HCT116 (cell line): ENCODE results near the gene CCNA2. TPM values are rescaled to one million over a fixed set of nuclear protein-coding genes. Genes with fewer than 3 reads are reported as not detected.

Experiments used
- ATAC-seq: fragments of 200-7000 bp; cut with Tn5 transposase; 2 replicates; pipeline ENCODE4 v1.9.1; 2020; ENCODE audit warnings: mild to moderate bottlenecking, moderate library complexity
- BruUV-seq: library from RNA; stranded (reverse); fragments of 400-500 nt; replicated peaks from 2 replicates; lab custom pipeline; 2021; lab: Mats Ljungman, UMichigan
- CTCF ChIA-PET: fragments of 300-600 bp; sonication (Branson Sonifier 250); formaldehyde crosslinking; loops from one replicate; lab custom pipeline; 2021; ENCODE audit warnings: antibody characterized with exemption; lab: Charles Lee
- POLR2A ChIA-PET: fragments of 300-600, 350-600 bp; sonication (Branson Sonifier 250); formaldehyde crosslinking; loops from one replicate; lab custom pipeline; 2021; ENCODE audit warnings: antibody characterized with exemption; lab: Charles Lee
- RAD21 ChIA-PET, 2 experiments: fragments of 300-600 bp; sonication (Branson Sonifier 250); formaldehyde crosslinking; loops; one replicate each; lab custom pipeline; 2023; ENCODE audit warnings: low total read pairs in 2 of 2; ENCODE audit not compliant: uncharacterized antibody in 2 of 2, unreplicated experiment in 2 of 2, low non-redundant PET in 1 of 2; lab: Charles Lee
- DNase-seq: peaks from one replicate; pipeline ENCODE4 v3.0.0-alpha.2; 2010; ENCODE audit warnings: low read depth, low spot score
- H2AFZ ChIP-seq: fragments of 200-600 bp; shearing (Covaris generic), sonication (generic); 2 replicates; pipeline ENCODE4 v1.6.1; 2017; ENCODE audit warnings: low read depth, mixed run types, mixed read lengths, antibody characterized with exemption, low read length; ENCODE audit not compliant: poor library complexity, severe bottlenecking
- H3K27ac ChIP-seq: 2 replicates; pipeline ENCODE4 v1.5.1; 2012; ENCODE audit warnings: low read depth, low read length
- H3K27me3 ChIP-seq: fragments of 200-600 bp; sonication (generic); 2 replicates; pipeline ENCODE4 v1.6.1; 2016; ENCODE audit warnings: mixed run types, low read length, mixed read lengths; ENCODE audit not compliant: insufficient read depth
- H3K36me3 ChIP-seq, 2 experiments: fragments of 200-500 bp in 1 of 2; fragments of 200-600 bp in 1 of 2; sonication (Bioruptor generic) in 1 of 2; sonication (generic) in 1 of 2; 2 replicates each; pipeline versions ENCODE4 v1.5.1 to v1.6.1; 2014 to 2016; ENCODE audit warnings: low read length in 2 of 2, inconsistent platforms in 1 of 2, mixed read lengths in 1 of 2, mixed run types in 1 of 2; ENCODE audit not compliant: insufficient read depth in 2 of 2, control insufficient read depth in 1 of 2
- H3K4me1 ChIP-seq, 2 experiments: fragments of 200-600 bp in 1 of 2; sonication (generic) in 1 of 2; 2 replicates each; pipeline versions ENCODE4 v1.5.1 to v1.6.1; 2012 to 2017; ENCODE audit warnings: low read length in 2 of 2, inconsistent platforms in 1 of 2, mild to moderate bottlenecking in 1 of 2, mixed read lengths in 1 of 2, mixed run types in 1 of 2, moderate library complexity in 1 of 2; ENCODE audit not compliant: insufficient read depth in 2 of 2, control insufficient read depth in 1 of 2
- H3K4me2 ChIP-seq: fragments of 200-600 bp; sonication (generic); 2 replicates; pipeline ENCODE4 v1.6.1; 2017; ENCODE audit warnings: mixed run types, low read length, mixed read lengths
- H3K4me3 ChIP-seq, 2 experiments: fragments of 200-600 bp in 1 of 2; sonication (generic) in 1 of 2; replicated peaks in 1 of 2; 2 replicates each; pipeline ENCODE4 v1.5.1; 2011 to 2016; ENCODE audit warnings: low read length in 2 of 2, control low read depth in 1 of 2, low read depth in 1 of 2, mild to moderate bottlenecking in 1 of 2, mixed read lengths in 1 of 2, mixed run types in 1 of 2
- H3K79me2 ChIP-seq: fragments of 200-600 bp; sonication (generic); 2 replicates; pipeline ENCODE4 v1.6.1; 2017; ENCODE audit warnings: mild to moderate bottlenecking, mixed run types, low read length, moderate library complexity, mixed read lengths; ENCODE audit not compliant: insufficient read depth
- H3K9ac ChIP-seq: fragments of 200-600 bp; sonication (generic); 2 replicates; pipeline ENCODE4 v1.6.1; 2016; ENCODE audit warnings: low read length, mixed read lengths
- H3K9me2 ChIP-seq: fragments of 200-600 bp; sonication (generic), shearing (Covaris generic); 2 replicates; pipeline ENCODE4 v1.6.1; 2017; ENCODE audit warnings: mixed run types, mild to moderate bottlenecking, moderate library complexity; ENCODE audit not compliant: insufficient read depth
- H3K9me3 ChIP-seq, 2 experiments: fragments of 200-500 bp in 1 of 2; fragments of 200-600 bp in 1 of 2; sonication (Bioruptor generic) in 1 of 2; sonication (generic) in 1 of 2; 2 replicates each; pipeline ENCODE4 v1.6.1; 2014 to 2017; ENCODE audit warnings: low read length in 2 of 2, mixed read lengths in 2 of 2, inconsistent platforms in 1 of 2, low read depth in 1 of 2, mild to moderate bottlenecking in 1 of 2, mixed run types in 1 of 2, moderate library complexity in 1 of 2; ENCODE audit not compliant: control insufficient read depth in 1 of 2, insufficient read depth in 1 of 2
- H4K20me1 ChIP-seq: fragments of 200-600 bp; sonication (generic), shearing (Covaris generic); 2 replicates; pipeline ENCODE4 v1.6.1; 2017; ENCODE audit warnings: mixed run types, mild to moderate bottlenecking, moderate library complexity; ENCODE audit not compliant: insufficient read depth
- CEBPB ChIP-seq: IDR thresholded peaks from 2 replicates; pipeline ENCODE4 v1.6.1; 2012; ENCODE audit warnings: low read depth
- ZBTB33 ChIP-seq: IDR thresholded peaks from 2 replicates; pipeline ENCODE4 v1.6.1; 2011; ENCODE audit warnings: mild to moderate bottlenecking, low read length, moderate library complexity; ENCODE audit not compliant: insufficient replicate concordance; ENCODE audit errors: extremely low read depth
- intact Hi-C: fragments of 100-400 bp; cut with micrococcal nuclease; formaldehyde crosslinking; loops from 2 replicates; pipeline ENCODE4 v1.10.0; 2022
- total RNA-seq: library from RNA; stranded (reverse); gene quantifications from one replicate; pipeline ENCODE4 v1.2.1, GENCODE V29; 2021; ENCODE audit not compliant: unreplicated experiment

Gene CCNA2
- total RNA-seq, 1 experiment from 2014 or later: 75.4 TPM

GRCh38 chr4:121851354-121851753 is 27.7 kb upstream of the CCNA2 start (continued):
- TF ChIP-seq ZBTB33 (no peak), CEBPB (no peak)
- TF ChIP-seq, all 23 proteins: peak for 0

- H3K4me2 ChIP-seq: no peak overlapping the region
- no peak overlapping the region for H2AFZ ChIP-seq
- H4K20me1 ChIP-seq: no peaks in the 10 kb centered on the region
- H3K27ac ChIP-seq: no peak overlapping the region
- peaks cover 8 to 9% of the 10 kb centered on the region in 2 experiments; a peak in 2 of 4 replicates for H3K36me3 ChIP-seq
- H3K27me3 ChIP-seq: no peaks in the 10 kb centered on the region
- no peak for TF ChIP-seq ZBTB33
- no TSS peak for BruUV-seq
- ChIA-PET CTCF (no interaction called here), POLR2A (no interaction called here), RAD21 (no interaction called here)
- H3K79me2 ChIP-seq: no peaks in the 10 kb centered on the region
- intact Hi-C loops: no loop called here
- no peak overlapping the region for H3K9ac ChIP-seq
- H3K4me3 ChIP-seq: no peak overlapping the region
- DNase-seq (no peak), ATAC-seq (no peak)
- H3K4me1 ChIP-seq: no peaks in the 10 kb centered on the region
- H3K9me2 ChIP-seq: no peaks in the 10 kb centered on the region
- no peaks in the 10 kb centered on the region for H3K9me3 ChIP-seq
Observed at GRCh38 chr4:121846662-121847061, 23.0 kb upstream of the CCNA2 start.
